HepG2 (cell line): Measurements from ENCODE around the gene GDF7. TPM values are rescaled to one million over a fixed set of nuclear protein-coding genes. Genes with fewer than 3 reads are reported as not detected.

Source experiments
- ARID2 ChIP-seq: sonication (generic); formaldehyde crosslinking; IDR thresholded peaks from 2 replicates; pipeline ENCODE4 v1.8.1; 2022; ENCODE audit warnings: mild to moderate bottlenecking, missing genetic modification reagents, borderline replicate concordance
- ARID5B ChIP-seq: IDR thresholded peaks from 2 replicates; pipeline ENCODE4 v1.4.0; 2020; ENCODE audit warnings: mild to moderate bottlenecking, missing genetic modification reagents
- ELF4 ChIP-seq: sonication (generic); formaldehyde crosslinking; IDR thresholded peaks from 2 replicates; pipeline ENCODE4 v1.5.0; 2020; ENCODE audit warnings: missing genetic modification reagents, mild to moderate bottlenecking, moderate library complexity, borderline replicate concordance
- EP300 ChIP-seq, 3 experiments: sonication (generic) in 1 of 3; formaldehyde crosslinking in 1 of 3; IDR thresholded peaks; 2 replicates each; pipeline versions ENCODE4 v1.5.1 to v1.6.1; 2011 to 2020; ENCODE audit warnings: low read depth in 2 of 3, low read length in 2 of 3, borderline replicate concordance in 1 of 3, improper control_type of control experiment in 1 of 3, mild to moderate bottlenecking in 1 of 3, missing genetic modification reagents in 1 of 3, moderate library complexity in 1 of 3
- ETV6 ChIP-seq: sonication (generic); formaldehyde crosslinking; conservative IDR thresholded peaks from 2 replicates; pipeline ENCODE4 v1.4.0; 2020; ENCODE audit warnings: missing genetic modification reagents
- FLYWCH1 ChIP-seq: sonication (generic); formaldehyde crosslinking; IDR thresholded peaks from 2 replicates; pipeline ENCODE4 v1.8.1; 2023; ENCODE audit warnings: mild to moderate bottlenecking, missing genetic modification reagents
- FOXM1 ChIP-seq: sonication (generic); formaldehyde crosslinking; IDR thresholded peaks from 2 replicates; pipeline ENCODE4 v1.5.0; 2020; ENCODE audit warnings: missing genetic modification reagents
- GABPB1 ChIP-seq: IDR thresholded peaks from 2 replicates; pipeline ENCODE4 v1.6.1; 2016; ENCODE audit warnings: mild to moderate bottlenecking, missing genetic modification reagents, moderate library complexity, missing compliant biosample characterization
- HIVEP1 ChIP-seq: sonication (generic); formaldehyde crosslinking; IDR thresholded peaks from 2 replicates; pipeline ENCODE4 v1.4.0; 2020; ENCODE audit warnings: mild to moderate bottlenecking, missing genetic modification reagents
- MEIS2 ChIP-seq: sonication (generic); formaldehyde crosslinking; IDR thresholded peaks from 2 replicates; pipeline ENCODE4 v1.9.0; 2021; ENCODE audit warnings: mild to moderate bottlenecking, missing genetic modification reagents
- NCOA1 ChIP-seq: sonication (generic); formaldehyde crosslinking; IDR thresholded peaks from 2 replicates; pipeline ENCODE4 v1.9.0; 2021; ENCODE audit warnings: missing genetic modification reagents
- NFIC ChIP-seq: IDR thresholded peaks from 2 replicates; pipeline ENCODE4 v1.6.1; 2012; ENCODE audit warnings: mild to moderate bottlenecking, low read length, inconsistent platforms
- NR0B2 ChIP-seq: sonication (generic); formaldehyde crosslinking; IDR thresholded peaks from 2 replicates; pipeline ENCODE4 v1.4.0; 2020; ENCODE audit warnings: mild to moderate bottlenecking, missing genetic modification reagents
- RARA ChIP-seq: IDR thresholded peaks from 2 replicates; pipeline ENCODE4 v1.6.1; 2016; ENCODE audit warnings: missing genetic modification reagents, missing compliant biosample characterization
- SALL2 ChIP-seq: sonication (generic); formaldehyde crosslinking; IDR thresholded peaks from 2 replicates; pipeline ENCODE4 v1.8.1; 2023; ENCODE audit warnings: mild to moderate bottlenecking, missing genetic modification reagents, inconsistent platforms
- SMARCC2 ChIP-seq: fragments of 450-650 bp; IDR thresholded peaks from 2 replicates; pipeline ENCODE4 v1.6.1; 2017; ENCODE audit warnings: antibody characterized with exemption, mild to moderate bottlenecking
- ZBTB3 ChIP-seq: sonication (generic); formaldehyde crosslinking; IDR thresholded peaks from 2 replicates; pipeline ENCODE4 v1.4.0; 2020; ENCODE audit warnings: low read depth, mild to moderate bottlenecking, moderate library complexity, missing genetic modification reagents, borderline replicate concordance
- ZFP37 ChIP-seq: sonication (generic); formaldehyde crosslinking; IDR thresholded peaks from 2 replicates; pipeline ENCODE4 v1.4.0; 2020; ENCODE audit warnings: missing genetic modification reagents, borderline replicate concordance
- ZNF331 ChIP-seq: sonication (generic); formaldehyde crosslinking; IDR thresholded peaks from 2 replicates; pipeline ENCODE4 v1.4.0; 2020; ENCODE audit warnings: missing genetic modification reagents
- ZNF546 ChIP-seq: sonication (generic); formaldehyde crosslinking; conservative IDR thresholded peaks from 2 replicates; pipeline ENCODE4 v1.8.1; 2023; ENCODE audit warnings: mild to moderate bottlenecking, missing genetic modification reagents
- ZSCAN30 ChIP-seq: sonication (generic); formaldehyde crosslinking; IDR thresholded peaks from 2 replicates; pipeline ENCODE4 v1.5.0; 2020; ENCODE audit warnings: mild to moderate bottlenecking, missing genetic modification reagents
- polyA plus RNA-seq, 8 experiments: library from polyadenylated mRNA; depleted of rRNA in 3 of 8; stranded (reverse) in 7 of 8; unstranded in 1 of 8; fragments of >200 nt; fragmentation: Illumina TruSeq in 4 of 8; extraction: Trizol in 4 of 8; gene quantifications; 2 replicates each; pipeline versions ENCODE4 v1.2.1 to v1.2.3, GENCODE V29; 2011 to 2016; ENCODE audit warnings: low read depth in 4 of 8, missing spikeins in 1 of 8, mixed read lengths in 1 of 8; ENCODE audit not compliant: insufficient read depth in 1 of 8
- total RNA-seq, 5 experiments: library from RNA; depleted of rRNA; stranded (reverse); fragments of >200 nt; fragmentation: Illumina TruSeq; extraction: Trizol; gene quantifications; 2 replicates each; pipeline ENCODE4 v1.2.3, GENCODE V29; 2016; ENCODE audit warnings: low read depth in 1 of 5
- TF ChIP-seq, protein P1 (sequence below): sonication (generic); formaldehyde crosslinking; IDR thresholded peaks from 2 replicates; pipeline ENCODE4 v1.8.0; 2023; ENCODE audit warnings: mild to moderate bottlenecking, missing genetic modification reagents
- TF ChIP-seq, protein P2 (sequence below): sonication (generic); formaldehyde crosslinking; IDR thresholded peaks from 2 replicates; pipeline ENCODE4 v1.4.0; 2020; ENCODE audit warnings: low read depth, mild to moderate bottlenecking, missing genetic modification reagents

GDF7 gene
- total and polyA plus RNA-seq, 2 of the 13 experiments (the other 11 are each of a cell fraction or from before 2014, with no cell fraction given): 1.6 to 15.0 TPM

- TF ChIP-seq ARID5B: no peak; the same call in 1 of the 2 replicates
- TF ChIP-seq GABPB1 (CRISPR knock-in tag): peak; percentile 21; the same call in 1 of the 2 replicates
- TF ChIP-seq, protein P1, sequence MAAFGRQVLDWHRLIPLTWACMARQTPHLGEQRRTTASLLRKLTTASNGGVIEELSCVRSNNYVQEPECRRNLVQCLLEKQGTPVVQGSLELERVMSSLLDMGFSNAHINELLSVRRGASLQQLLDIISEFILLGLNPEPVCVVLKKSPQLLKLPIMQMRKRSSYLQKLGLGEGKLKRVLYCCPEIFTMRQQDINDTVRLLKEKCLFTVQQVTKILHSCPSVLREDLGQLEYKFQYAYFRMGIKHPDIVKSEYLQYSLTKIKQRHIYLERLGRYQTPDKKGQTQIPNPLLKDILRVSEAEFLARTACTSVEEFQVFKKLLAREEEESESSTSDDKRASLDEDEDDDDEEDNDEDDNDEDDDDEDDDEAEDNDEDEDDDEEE: no peak
- TF ChIP-seq FLYWCH1: no peak
- TF ChIP-seq HIVEP1: no peak
- peak; percentile 37 for TF ChIP-seq MEIS2 (CRISPR knock-in tag)
- no peak for TF ChIP-seq ZFP37 (CRISPR knock-in tag)
- TF ChIP-seq ZNF546 (CRISPR knock-in tag): no peak; the same call in 1 of the 2 replicates
- TF ChIP-seq, protein P2, sequence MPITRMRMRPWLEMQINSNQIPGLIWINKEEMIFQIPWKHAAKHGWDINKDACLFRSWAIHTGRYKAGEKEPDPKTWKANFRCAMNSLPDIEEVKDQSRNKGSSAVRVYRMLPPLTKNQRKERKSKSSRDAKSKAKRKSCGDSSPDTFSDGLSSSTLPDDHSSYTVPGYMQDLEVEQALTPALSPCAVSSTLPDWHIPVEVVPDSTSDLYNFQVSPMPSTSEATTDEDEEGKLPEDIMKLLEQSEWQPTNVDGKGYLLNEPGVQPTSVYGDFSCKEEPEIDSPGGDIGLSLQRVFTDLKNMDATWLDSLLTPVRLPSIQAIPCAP (CRISPR knock-in tag): 0 out of 2 replicates have a peak, but pooled peaks have one; percentile 54
- no peak for TF ChIP-seq RARA
- TF ChIP-seq ZBTB3 (CRISPR knock-in tag): 0 out of 2 replicates have a peak, but pooled peaks have one; percentile 34
- no peak; the same call in 1 of the 2 replicates for TF ChIP-seq ZNF331 (CRISPR knock-in tag)
- no peak for TF ChIP-seq EP300 (IDR thresholded peaks at IDR 0.05; ENCODE audit: low read depth in 2 of 2, low read length in 2 of 2)
- TF ChIP-seq EP300 (CRISPR knock-in tag; IDR thresholded peaks at IDR 0.05; ENCODE audit: borderline replicate concordance): no peak
- no peak; the same call in 1 of the 2 replicates for TF ChIP-seq NCOA1 (CRISPR knock-in tag)
- TF ChIP-seq NFIC: no peak
- no peak for TF ChIP-seq SMARCC2
- TF ChIP-seq SALL2 (CRISPR knock-in tag): no peak
- no peak for TF ChIP-seq NR0B2 (CRISPR knock-in tag)
- TF ChIP-seq ETV6 (CRISPR knock-in tag): no peak
- TF ChIP-seq FOXM1 (CRISPR knock-in tag): no peak
- TF ChIP-seq ZSCAN30 (CRISPR knock-in tag): no peak
- no peak; the same call in 1 of the 2 replicates for TF ChIP-seq ARID2 (CRISPR knock-in tag)
- TF ChIP-seq ELF4 (CRISPR knock-in tag): no peak
These were observed at the start of gene GDF7 (continued) for GRCh38 chr2:20666304-20667150.
